ENCODE measurements around the gene DMRTB1. TPM values are rescaled to one million over a fixed set of nuclear protein-coding genes. Genes with fewer than 3 reads are reported as not detected.

The DMRTB1 gene
- total RNA-seq, 4 donors from 2014 or later = not detected

- no peak overlapping the region for H3K27ac ChIP-seq
- peaks cover 0 to 4% (median 0%) of the 10 kb centered on the region in 4 donors for H3K9me3 ChIP-seq
- TF ChIP-seq CTCF (IDR thresholded peaks at IDR 0.05) (no peak), EP300 (IDR thresholded peaks at IDR 0.05) (no peak), POLR2A (IDR thresholded peaks at IDR 0.05) (no peak)
- H3K27me3 ChIP-seq = peaks cover 0 to 30% of the 10 kb centered on the region in 2 donors
- no peak for DNase-seq (ENCODE audit: low spot score in 2 of 2)
- H3K36me3 ChIP-seq = no peaks in the 10 kb centered on the region
- 77 to 82% methylated on average over 4 of the region's 4 CpGs for WGBS, 2 donors
- H3K4me1 ChIP-seq = peaks cover 0 to 9% (median 0%) of the 10 kb centered on the region in 4 donors
- H3K4me3 ChIP-seq = no peak overlapping the region
Observed at GRCh38 chr1:53416269-53416813, 42.9 kb upstream of the DMRTB1 start.

GRCh38 chr1:53417074-53417511, 42.1 kb upstream of the DMRTB1 start:
- no peak overlapping the region for H3K27ac ChIP-seq
- 23 to 25% methylated on average over 9 of the region's 9 CpGs for WGBS, 2 donors
- TF ChIP-seq EP300 (IDR thresholded peaks at IDR 0.05) (no peak), CTCF (IDR thresholded peaks at IDR 0.05) (no peak), POLR2A (IDR thresholded peaks at IDR 0.05) (no peak)
- no peaks in the 10 kb centered on the region for H3K36me3 ChIP-seq
- DNase-seq (ENCODE audit: low spot score in 2 of 2) = no peak
- peaks cover 0 to 9% (median 0%) of the 10 kb centered on the region in 4 donors for H3K4me1 ChIP-seq
- no peak overlapping the region for H3K4me3 ChIP-seq
- H3K27me3 ChIP-seq = peaks cover 0 to 34% of the 10 kb centered on the region in 2 donors
- peaks cover 0 to 4% (median 0%) of the 10 kb centered on the region in 4 donors for H3K9me3 ChIP-seq

GRCh38 chr1:53419034-53419433, 40.2 kb upstream of the DMRTB1 start:
- peaks cover 0 to 9% (median 0%) of the 10 kb centered on the region in 4 donors for H3K4me1 ChIP-seq
- no peak for TF ChIP-seq POLR2A (IDR thresholded peaks at IDR 0.05)
- TF ChIP-seq CTCF (IDR thresholded peaks at IDR 0.05) = no peak
- no peak for TF ChIP-seq EP300 (IDR thresholded peaks at IDR 0.05)
- no peak for DNase-seq (ENCODE audit: low spot score in 2 of 2)
- 36 to 44% methylated on average over 5 of the region's 5 CpGs for WGBS, 2 donors
- H3K4me3 ChIP-seq = no peak overlapping the region
- H3K27ac ChIP-seq = no peak overlapping the region
- H3K27me3 ChIP-seq = peaks cover 0 to 40% of the 10 kb centered on the region in 2 donors
- no peaks in the 10 kb centered on the region for H3K36me3 ChIP-seq
- H3K9me3 ChIP-seq = peaks cover 0 to 4% (median 0%) of the 10 kb centered on the region in 4 donors

- Histone ChIP-seq H3K4me1 (peaks cover 0 to 9% (median 0%) of the 10 kb centered on the region in 4 donors), H3K27ac (no peak overlapping the region), H3K27me3 (peaks cover 0 to 37% of the 10 kb centered on the region in 2 donors), H3K4me3 (no peak overlapping the region), H3K9me3 (peaks cover 0 to 4% (median 0%) of the 10 kb centered on the region in 4 donors), H3K36me3 (no peaks in the 10 kb centered on the region)
- DNase-seq (ENCODE audit: low spot score in 2 of 2) = no peak
- TF ChIP-seq CTCF (IDR thresholded peaks at IDR 0.05) (no peak), POLR2A (IDR thresholded peaks at IDR 0.05) (no peak), EP300 (IDR thresholded peaks at IDR 0.05) (no peak)
- WGBS, 2 donors = 82 to 89% methylated on average over 2 of the region's 2 CpGs
Observed at GRCh38 chr1:53420341-53420740, 38.9 kb upstream of the DMRTB1 start.

GRCh38 chr1:53421208-53421607, 38.0 kb upstream of the DMRTB1 start:
- peaks cover 0 to 4% (median 0%) of the 10 kb centered on the region in 4 donors for H3K9me3 ChIP-seq
- H3K4me3 ChIP-seq = no peak overlapping the region
- no peaks in the 10 kb centered on the region for H3K36me3 ChIP-seq
- no peak for DNase-seq (ENCODE audit: low spot score in 2 of 2)
- TF ChIP-seq EP300 (IDR thresholded peaks at IDR 0.05) (no peak), CTCF (IDR thresholded peaks at IDR 0.05) (no peak), POLR2A (IDR thresholded peaks at IDR 0.05) (no peak)
- WGBS, 2 donors = 88 to 95% methylated on average over 1 of the region's 1 CpG
- H3K4me1 ChIP-seq = peaks cover 0 to 9% (median 0%) of the 10 kb centered on the region in 4 donors
- H3K27me3 ChIP-seq = peaks cover 0 to 37% of the 10 kb centered on the region in 2 donors
- no peak overlapping the region for H3K27ac ChIP-seq
